Smooth muscle cell (in vitro differentiated cells): ENCODE measurements around the gene TLK1. TPM values are rescaled to one million over a fixed set of nuclear protein-coding genes. Genes with fewer than 3 reads are reported as not detected.

ENCODE experiments used
- DNase-seq: peaks from one replicate; lab custom pipeline; 2025; ENCODE audit not compliant: unreplicated experiment; lab: John Stamatoyannopoulos, UW
- H2AFZ ChIP-seq: fragments of 200-600 bp; sonication (generic); 2 replicates; pipeline ENCODE4 v1.6.0; 2016; ENCODE audit warnings: antibody characterized with exemption, low read depth, mild to moderate bottlenecking
- H3F3A ChIP-seq: fragments of 200-600 bp; sonication (generic); 2 replicates; pipeline ENCODE4 v1.6.0; 2017; ENCODE audit warnings: antibody characterized with exemption, low read depth
- H3K27ac ChIP-seq: fragments of 200-600 bp; sonication (generic); 2 replicates; pipeline ENCODE4 v1.5.1; 2016; ENCODE audit warnings: low read depth, mild to moderate bottlenecking
- H3K27me3 ChIP-seq: fragments of 200-600 bp; sonication (generic); 2 replicates; pipeline ENCODE4 v1.6.1; 2016; ENCODE audit warnings: low read depth, mild to moderate bottlenecking
- H3K36me3 ChIP-seq: fragments of 200-600 bp; sonication (generic); 2 replicates; pipeline ENCODE4 v1.5.1; 2016; ENCODE audit warnings: low read depth
- H3K4me1 ChIP-seq: fragments of 200-600 bp; sonication (generic); 2 replicates; pipeline ENCODE4 v1.5.1; 2016; ENCODE audit warnings: low read depth
- H3K4me2 ChIP-seq: fragments of 200-600 bp; sonication (generic); 2 replicates; pipeline ENCODE4 v1.6.0; 2016; ENCODE audit warnings: mild to moderate bottlenecking
- H3K4me3 ChIP-seq: fragments of 200-600 bp; sonication (generic); 2 replicates; pipeline ENCODE4 v1.5.1; 2016; ENCODE audit warnings: mild to moderate bottlenecking
- H3K79me2 ChIP-seq: fragments of 200-600 bp; sonication (generic); 2 replicates; pipeline ENCODE4 v1.6.0; 2016; ENCODE audit warnings: low read depth, mild to moderate bottlenecking
- H3K9ac ChIP-seq: fragments of 200-600 bp; sonication (generic); 2 replicates; pipeline ENCODE4 v1.6.0; 2016; ENCODE audit warnings: low read depth
- H3K9me3 ChIP-seq: fragments of 200-600 bp; sonication (generic); replicated peaks from 2 replicates; pipeline ENCODE4 v1.5.1; 2016; ENCODE audit warnings: low read depth
- H4K20me1 ChIP-seq: fragments of 200-600 bp; sonication (generic); 2 replicates; pipeline ENCODE4 v1.6.0; 2016; ENCODE audit warnings: low read depth
- WGBS: methylation state at CpG from one replicate; pipeline ENCODE4 v1.1.7; 2016; ENCODE audit warnings: low lambda C conversion rate; 5-methylcytosine and 5-hydroxymethylcytosine counted together
- polyA plus RNA-seq: library from polyadenylated mRNA; unstranded; fragments of >200 nt; fragmentation: Nextera tagmentation; extraction: Ambion mirVana; gene quantifications from 2 replicates; pipeline ENCODE4 v1.2.1, GENCODE V29; 2016
- total RNA-seq: library from RNA; depleted of rRNA; stranded (reverse); fragments of >200 nt; gene quantifications from 2 replicates; pipeline ENCODE4 v1.2.3, GENCODE V29; 2014
- TF ChIP-seq, protein P1 (sequence below): fragments of 200-600 bp; sonication (generic); IDR thresholded peaks from 2 replicates; pipeline ENCODE4 v1.5.1; 2017; ENCODE audit warnings: borderline replicate concordance, mild to moderate bottlenecking, antibody characterized with exemption; ENCODE audit not compliant: insufficient read depth, poor library complexity, severe bottlenecking

The TLK1 gene
- total and polyA plus RNA-seq, 2 experiments from 2014 or later, result 3.2 to 20.0 TPM

DNA sequence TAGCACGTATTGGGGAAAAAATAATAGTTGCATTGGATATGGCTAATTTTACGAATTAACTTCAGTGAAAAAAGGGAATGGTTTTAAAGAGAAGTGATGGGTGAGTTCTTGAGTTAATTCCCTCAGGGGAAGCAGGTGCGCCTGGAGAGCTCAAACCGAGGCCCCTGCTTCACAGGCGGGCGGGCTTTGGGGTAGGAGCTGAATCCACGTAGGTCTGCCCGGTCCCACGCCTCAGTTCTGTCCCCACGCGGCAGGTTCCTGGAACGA is 187.5 kb downstream of the TLK1 start:
- Histone ChIP-seq H4K20me1 (peaks cover 6% of the 10 kb centered on the region), H3F3A (peaks cover 9% of the 10 kb centered on the region), H2AFZ (no peak overlapping the region), H3K9me3 (no peaks in the 10 kb centered on the region), H3K27me3 (no peaks in the 10 kb centered on the region), H3K4me2 (peak overlapping the region; percentile 99), H3K4me3 (peak overlapping the region; percentile 82), H3K9ac (no peak overlapping the region), H3K79me2 (no peaks in the 10 kb centered on the region), H3K4me1 (no peaks in the 10 kb centered on the region), H3K27ac (no peak overlapping the region), H3K36me3 (no peaks in the 10 kb centered on the region)
- TF ChIP-seq, protein P1, sequence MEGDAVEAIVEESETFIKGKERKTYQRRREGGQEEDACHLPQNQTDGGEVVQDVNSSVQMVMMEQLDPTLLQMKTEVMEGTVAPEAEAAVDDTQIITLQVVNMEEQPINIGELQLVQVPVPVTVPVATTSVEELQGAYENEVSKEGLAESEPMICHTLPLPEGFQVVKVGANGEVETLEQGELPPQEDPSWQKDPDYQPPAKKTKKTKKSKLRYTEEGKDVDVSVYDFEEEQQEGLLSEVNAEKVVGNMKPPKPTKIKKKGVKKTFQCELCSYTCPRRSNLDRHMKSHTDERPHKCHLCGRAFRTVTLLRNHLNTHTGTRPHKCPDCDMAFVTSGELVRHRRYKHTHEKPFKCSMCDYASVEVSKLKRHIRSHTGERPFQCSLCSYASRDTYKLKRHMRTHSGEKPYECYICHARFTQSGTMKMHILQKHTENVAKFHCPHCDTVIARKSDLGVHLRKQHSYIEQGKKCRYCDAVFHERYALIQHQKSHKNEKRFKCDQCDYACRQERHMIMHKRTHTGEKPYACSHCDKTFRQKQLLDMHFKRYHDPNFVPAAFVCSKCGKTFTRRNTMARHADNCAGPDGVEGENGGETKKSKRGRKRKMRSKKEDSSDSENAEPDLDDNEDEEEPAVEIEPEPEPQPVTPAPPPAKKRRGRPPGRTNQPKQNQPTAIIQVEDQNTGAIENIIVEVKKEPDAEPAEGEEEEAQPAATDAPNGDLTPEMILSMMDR, result no peak
- WGBS, result 21% methylated on average over 12 of the region's 12 CpGs
- DNase-seq, result no peak

DNA sequence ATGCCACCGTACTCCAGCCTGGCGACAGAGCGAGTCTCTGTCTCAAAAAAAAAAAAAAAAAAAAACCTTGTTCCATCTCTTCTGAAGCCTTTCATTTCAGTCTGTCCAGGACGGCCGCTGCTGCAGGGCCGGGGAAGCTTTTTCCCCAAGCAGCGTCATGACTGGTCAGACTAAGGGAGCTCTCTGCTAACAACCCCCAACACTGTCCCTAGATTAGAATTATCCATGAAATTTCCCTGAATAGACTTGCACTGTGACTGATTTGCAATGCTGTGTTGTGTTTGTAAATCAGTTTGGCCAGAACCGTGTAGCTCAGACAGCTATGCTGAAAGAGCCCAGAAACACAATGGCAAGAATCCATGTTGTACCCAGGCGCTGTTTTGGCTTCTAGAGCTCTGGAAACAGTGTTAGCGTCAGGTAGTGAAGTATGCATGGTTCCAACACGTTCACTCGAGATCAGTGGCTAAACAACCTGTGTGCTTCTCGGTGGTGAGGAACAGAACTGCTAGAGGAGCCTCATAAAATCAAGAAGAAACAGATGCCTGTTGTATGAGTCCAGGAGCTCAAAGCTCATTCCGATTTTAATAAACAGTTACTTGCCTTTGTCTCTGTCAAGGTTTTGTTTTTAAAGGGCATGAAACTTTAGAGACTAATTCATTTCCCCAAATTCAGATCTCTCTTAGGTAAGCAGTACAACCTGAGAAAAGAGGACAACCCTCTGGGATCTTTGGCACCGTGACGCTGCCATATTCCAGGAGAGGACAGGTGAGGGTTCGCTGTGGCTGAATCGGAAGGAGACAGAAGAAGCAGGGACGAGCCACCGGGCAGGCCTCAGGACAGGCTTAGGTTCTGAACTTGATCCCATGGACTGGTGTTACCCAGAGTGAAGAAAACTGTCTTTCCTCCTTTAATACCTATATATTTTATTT is 188.1 kb downstream of the TLK1 start:
- H3K27me3 ChIP-seq, result no peaks in the 10 kb centered on the region
- peak overlapping the region; percentile 82 for H3K4me3 ChIP-seq
- no peak overlapping the region for H2AFZ ChIP-seq
- H3K79me2 ChIP-seq, result no peaks in the 10 kb centered on the region
- peaks cover 6% of the 10 kb centered on the region for H4K20me1 ChIP-seq
- H3F3A ChIP-seq, result peaks cover 9% of the 10 kb centered on the region
- peak overlapping the region; percentile 99 for H3K4me2 ChIP-seq
- H3K9ac ChIP-seq, result no peak overlapping the region
- no peak for DNase-seq
- 80% methylated on average over 20 of the region's 20 CpGs for WGBS
- no peaks in the 10 kb centered on the region for H3K4me1 ChIP-seq
- TF ChIP-seq, protein P1, result no peak
- H3K9me3 ChIP-seq, result no peaks in the 10 kb centered on the region
- H3K27ac ChIP-seq, result no peak overlapping the region
- no peaks in the 10 kb centered on the region for H3K36me3 ChIP-seq

DNA sequence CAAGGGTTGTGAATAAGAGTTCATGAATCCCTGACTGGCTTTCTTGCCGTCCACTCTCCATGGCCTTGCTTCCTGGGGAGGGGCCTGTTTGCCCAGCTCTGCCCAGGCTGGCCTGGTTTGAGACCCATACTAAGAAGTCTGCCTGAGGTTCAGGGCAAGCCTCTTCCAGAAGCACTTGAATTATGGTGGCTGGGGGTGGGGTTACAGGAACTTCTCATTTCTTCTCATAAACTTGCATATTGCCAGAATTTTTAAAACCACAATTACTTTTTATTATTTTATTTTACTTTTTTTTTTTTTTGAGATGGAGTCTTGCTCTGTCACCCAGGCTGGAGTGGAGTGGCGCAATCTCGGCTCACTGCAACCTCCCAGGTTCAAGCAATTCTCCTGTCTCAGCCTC is 189.6 kb downstream of the TLK1 start:
- 93% methylated on average over 3 of the region's 3 CpGs for WGBS
- H3K4me2 ChIP-seq, result no peak overlapping the region
- H3K4me1 ChIP-seq, result no peaks in the 10 kb centered on the region

More for the DNA sequence above, 189.6 kb downstream of the TLK1 start:
- H2AFZ ChIP-seq, result no peak overlapping the region
- H3K27me3 ChIP-seq, result no peaks in the 10 kb centered on the region
- no peaks in the 10 kb centered on the region for H3K9me3 ChIP-seq
- peaks cover 10% of the 10 kb centered on the region for H3K36me3 ChIP-seq
- H3K27ac ChIP-seq, result no peak overlapping the region
- peaks cover 18% of the 10 kb centered on the region for H4K20me1 ChIP-seq
- peaks cover 23% of the 10 kb centered on the region for H3F3A ChIP-seq
- no peak overlapping the region for H3K9ac ChIP-seq
- DNase-seq, result no peak
- no peak overlapping the region for H3K4me3 ChIP-seq
- TF ChIP-seq, protein P1, result no peak
- no peaks in the 10 kb centered on the region for H3K79me2 ChIP-seq
